HCT116 (cell line): ENCODE results near the gene MRPS16. TPM values are rescaled to one million over a fixed set of nuclear protein-coding genes. Genes with fewer than 3 reads are reported as not detected.

Experiments used
- ATAC-seq: fragments of 200-7000 bp; cut with Tn5 transposase; 2 replicates; pipeline ENCODE4 v1.9.1; 2020; ENCODE audit warnings: mild to moderate bottlenecking, moderate library complexity
- BruUV-seq: library from RNA; stranded (reverse); fragments of 400-500 nt; replicated peaks from 2 replicates; lab custom pipeline; 2021; lab: Mats Ljungman, UMichigan
- CTCF ChIA-PET: fragments of 300-600 bp; sonication (Branson Sonifier 250); formaldehyde crosslinking; loops from one replicate; lab custom pipeline; 2021; ENCODE audit warnings: antibody characterized with exemption; lab: Charles Lee
- POLR2A ChIA-PET: fragments of 300-600, 350-600 bp; sonication (Branson Sonifier 250); formaldehyde crosslinking; loops from one replicate; lab custom pipeline; 2021; ENCODE audit warnings: antibody characterized with exemption; lab: Charles Lee
- RAD21 ChIA-PET, 2 experiments: fragments of 300-600 bp; sonication (Branson Sonifier 250); formaldehyde crosslinking; loops; one replicate each; lab custom pipeline; 2023; ENCODE audit warnings: low total read pairs in 2 of 2; ENCODE audit not compliant: uncharacterized antibody in 2 of 2, unreplicated experiment in 2 of 2, low non-redundant PET in 1 of 2; lab: Charles Lee
- DNase-seq: peaks from one replicate; pipeline ENCODE4 v3.0.0-alpha.2; 2010; ENCODE audit warnings: low read depth, low spot score
- H2AFZ ChIP-seq: fragments of 200-600 bp; shearing (Covaris generic), sonication (generic); 2 replicates; pipeline ENCODE4 v1.6.1; 2017; ENCODE audit warnings: low read depth, mixed run types, mixed read lengths, antibody characterized with exemption, low read length; ENCODE audit not compliant: poor library complexity, severe bottlenecking
- H3K27ac ChIP-seq: 2 replicates; pipeline ENCODE4 v1.5.1; 2012; ENCODE audit warnings: low read depth, low read length
- H3K27me3 ChIP-seq: fragments of 200-600 bp; sonication (generic); 2 replicates; pipeline ENCODE4 v1.6.1; 2016; ENCODE audit warnings: mixed run types, low read length, mixed read lengths; ENCODE audit not compliant: insufficient read depth
- H3K36me3 ChIP-seq, 2 experiments: fragments of 200-500 bp in 1 of 2; fragments of 200-600 bp in 1 of 2; sonication (Bioruptor generic) in 1 of 2; sonication (generic) in 1 of 2; 2 replicates each; pipeline versions ENCODE4 v1.5.1 to v1.6.1; 2014 to 2016; ENCODE audit warnings: low read length in 2 of 2, inconsistent platforms in 1 of 2, mixed read lengths in 1 of 2, mixed run types in 1 of 2; ENCODE audit not compliant: insufficient read depth in 2 of 2, control insufficient read depth in 1 of 2
- H3K4me1 ChIP-seq, 2 experiments: fragments of 200-600 bp in 1 of 2; sonication (generic) in 1 of 2; 2 replicates each; pipeline versions ENCODE4 v1.5.1 to v1.6.1; 2012 to 2017; ENCODE audit warnings: low read length in 2 of 2, inconsistent platforms in 1 of 2, mild to moderate bottlenecking in 1 of 2, mixed read lengths in 1 of 2, mixed run types in 1 of 2, moderate library complexity in 1 of 2; ENCODE audit not compliant: insufficient read depth in 2 of 2, control insufficient read depth in 1 of 2
- H3K4me2 ChIP-seq: fragments of 200-600 bp; sonication (generic); 2 replicates; pipeline ENCODE4 v1.6.1; 2017; ENCODE audit warnings: mixed run types, low read length, mixed read lengths
- H3K4me3 ChIP-seq, 2 experiments: fragments of 200-600 bp in 1 of 2; sonication (generic) in 1 of 2; replicated peaks in 1 of 2; 2 replicates each; pipeline ENCODE4 v1.5.1; 2011 to 2016; ENCODE audit warnings: low read length in 2 of 2, control low read depth in 1 of 2, low read depth in 1 of 2, mild to moderate bottlenecking in 1 of 2, mixed read lengths in 1 of 2, mixed run types in 1 of 2
- H3K79me2 ChIP-seq: fragments of 200-600 bp; sonication (generic); 2 replicates; pipeline ENCODE4 v1.6.1; 2017; ENCODE audit warnings: mild to moderate bottlenecking, mixed run types, low read length, moderate library complexity, mixed read lengths; ENCODE audit not compliant: insufficient read depth
- H3K9ac ChIP-seq: fragments of 200-600 bp; sonication (generic); 2 replicates; pipeline ENCODE4 v1.6.1; 2016; ENCODE audit warnings: low read length, mixed read lengths
- H3K9me2 ChIP-seq: fragments of 200-600 bp; sonication (generic), shearing (Covaris generic); 2 replicates; pipeline ENCODE4 v1.6.1; 2017; ENCODE audit warnings: mixed run types, mild to moderate bottlenecking, moderate library complexity; ENCODE audit not compliant: insufficient read depth
- H3K9me3 ChIP-seq, 2 experiments: fragments of 200-500 bp in 1 of 2; fragments of 200-600 bp in 1 of 2; sonication (Bioruptor generic) in 1 of 2; sonication (generic) in 1 of 2; 2 replicates each; pipeline ENCODE4 v1.6.1; 2014 to 2017; ENCODE audit warnings: low read length in 2 of 2, mixed read lengths in 2 of 2, inconsistent platforms in 1 of 2, low read depth in 1 of 2, mild to moderate bottlenecking in 1 of 2, mixed run types in 1 of 2, moderate library complexity in 1 of 2; ENCODE audit not compliant: control insufficient read depth in 1 of 2, insufficient read depth in 1 of 2
- H4K20me1 ChIP-seq: fragments of 200-600 bp; sonication (generic), shearing (Covaris generic); 2 replicates; pipeline ENCODE4 v1.6.1; 2017; ENCODE audit warnings: mixed run types, mild to moderate bottlenecking, moderate library complexity; ENCODE audit not compliant: insufficient read depth
- CBX3 ChIP-seq: IDR thresholded peaks from 2 replicates; pipeline ENCODE4 v1.6.1; 2012; ENCODE audit warnings: low read depth
- CEBPB ChIP-seq: IDR thresholded peaks from 2 replicates; pipeline ENCODE4 v1.6.1; 2012; ENCODE audit warnings: low read depth
- EGR1 ChIP-seq: IDR thresholded peaks from 2 replicates; pipeline ENCODE4 v1.6.1; 2012; ENCODE audit warnings: low read depth
- ELF1 ChIP-seq: IDR thresholded peaks from 2 replicates; pipeline ENCODE4 v1.6.1; 2012; ENCODE audit warnings: low read depth, borderline replicate concordance
- EZH2 ChIP-seq: fragments of 200-600 bp; sonication (generic); IDR thresholded peaks from 2 replicates; pipeline ENCODE4 v1.6.1; 2017; ENCODE audit warnings: antibody characterized with exemption, mixed run types
- EZH2phosphoT487 ChIP-seq: fragments of 200-600 bp; IDR thresholded peaks from 2 replicates; pipeline ENCODE4 v1.6.1; 2018; ENCODE audit warnings: antibody characterized with exemption, borderline replicate concordance
- JUND ChIP-seq: IDR thresholded peaks from 2 replicates; pipeline ENCODE4 v1.6.1; 2012
- POLR2A ChIP-seq: IDR thresholded peaks from 2 replicates; pipeline ENCODE4 v1.7.0; 2011; ENCODE audit warnings: borderline replicate concordance; ENCODE audit not compliant: insufficient read depth, insufficient read length; ENCODE audit errors: extremely low read depth
- POLR2AphosphoS5 ChIP-seq: IDR thresholded peaks from 2 replicates; pipeline ENCODE4 v1.6.1; 2011; ENCODE audit warnings: mild to moderate bottlenecking, low read depth, low read length, moderate library complexity
- RAD21 ChIP-seq: IDR thresholded peaks from 2 replicates; pipeline ENCODE4 v1.6.1; 2012; ENCODE audit warnings: low read depth, mild to moderate bottlenecking
- SIN3A ChIP-seq: IDR thresholded peaks from 2 replicates; pipeline ENCODE4 v1.6.1; 2012; ENCODE audit warnings: low read depth
- SP1 ChIP-seq: IDR thresholded peaks from 2 replicates; pipeline ENCODE4 v1.6.1; 2012; ENCODE audit warnings: low read depth
- SRF ChIP-seq: IDR thresholded peaks from 2 replicates; pipeline ENCODE4 v1.6.1; 2012; ENCODE audit warnings: low read depth
- ZFX ChIP-seq: fragments of 450-650 bp; IDR thresholded peaks from 2 replicates; pipeline ENCODE4 v1.6.1; 2017
- ZNF274 ChIP-seq: fragments of 200-500 bp; sonication (Bioruptor generic); IDR thresholded peaks from 2 replicates; pipeline ENCODE4 v1.6.1; 2014; ENCODE audit warnings: mild to moderate bottlenecking, low read depth, low read length, inconsistent platforms
- intact Hi-C: fragments of 100-400 bp; cut with micrococcal nuclease; formaldehyde crosslinking; loops from 2 replicates; pipeline ENCODE4 v1.10.0; 2022
- total RNA-seq: library from RNA; stranded (reverse); gene quantifications from one replicate; pipeline ENCODE4 v1.2.1, GENCODE V29; 2021; ENCODE audit not compliant: unreplicated experiment
- TF ChIP-seq, protein P1 (sequence below): IDR thresholded peaks from 2 replicates; pipeline ENCODE4 v1.6.1; 2012; ENCODE audit warnings: low read depth
- TF ChIP-seq, protein P2 (sequence below): IDR thresholded peaks from 2 replicates; pipeline ENCODE4 v1.6.1; 2012
- TF ChIP-seq, protein P3 (sequence below): IDR thresholded peaks from 2 replicates; pipeline ENCODE4 v1.6.1; 2012
- TF ChIP-seq, protein P4 (sequence below): IDR thresholded peaks from 2 replicates; pipeline ENCODE4 v1.6.1; 2011; ENCODE audit warnings: mild to moderate bottlenecking, low read length, moderate library complexity; ENCODE audit not compliant: insufficient replicate concordance; ENCODE audit errors: extremely low read depth

Gene MRPS16
- total RNA-seq, 1 experiment from 2014 or later: 122 TPM

DNA sequence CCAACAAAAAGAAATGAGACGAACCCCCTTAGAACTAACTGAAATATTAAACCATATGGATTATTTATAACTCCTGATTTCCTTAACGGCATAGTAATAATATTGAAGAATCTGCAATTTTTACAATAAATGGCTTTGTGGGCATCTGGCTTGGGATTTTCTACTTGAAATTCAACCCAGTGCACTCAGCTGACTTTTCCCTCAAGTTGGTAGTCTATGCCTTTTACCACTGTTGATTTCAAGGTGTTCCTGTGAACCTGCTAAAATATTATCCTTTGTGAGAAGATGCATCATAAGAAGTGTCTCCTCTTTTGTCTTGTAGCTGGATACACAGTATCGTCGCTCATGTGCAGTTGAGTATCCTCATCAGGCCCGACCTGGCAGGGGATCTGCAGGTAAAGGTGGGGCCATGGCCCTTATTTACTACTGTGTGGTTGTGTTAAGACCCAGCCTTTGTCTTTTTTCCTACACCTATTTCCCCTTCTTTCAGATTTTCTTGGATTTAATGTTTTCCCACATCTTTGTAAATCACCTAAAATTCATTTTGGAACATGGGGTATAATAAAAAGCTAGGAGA is 13.4 kb downstream of the MRPS16 start:
- no peaks in the 10 kb centered on the region for H3K27me3 ChIP-seq
- no peaks in the 10 kb centered on the region for H3K9me3 ChIP-seq
- intact Hi-C loops: no loop called here
- H3K27ac ChIP-seq: no peak overlapping the region
- H3K4me1 ChIP-seq: no peaks in the 10 kb centered on the region
- H3K79me2 ChIP-seq: peaks cover 38% of the 10 kb centered on the region
- H4K20me1 ChIP-seq: peaks cover 8% of the 10 kb centered on the region; the same call in 1 of the 2 replicates
- ATAC-seq (no peak), DNase-seq (no peak)
- H3K4me3 ChIP-seq: no peak overlapping the region
- no TSS peak for BruUV-seq
- H3K9ac ChIP-seq: no peak overlapping the region
- TF ChIP-seq POLR2A: no peak
- TF ChIP-seq JUND: no peak
- TF ChIP-seq, protein P1, sequence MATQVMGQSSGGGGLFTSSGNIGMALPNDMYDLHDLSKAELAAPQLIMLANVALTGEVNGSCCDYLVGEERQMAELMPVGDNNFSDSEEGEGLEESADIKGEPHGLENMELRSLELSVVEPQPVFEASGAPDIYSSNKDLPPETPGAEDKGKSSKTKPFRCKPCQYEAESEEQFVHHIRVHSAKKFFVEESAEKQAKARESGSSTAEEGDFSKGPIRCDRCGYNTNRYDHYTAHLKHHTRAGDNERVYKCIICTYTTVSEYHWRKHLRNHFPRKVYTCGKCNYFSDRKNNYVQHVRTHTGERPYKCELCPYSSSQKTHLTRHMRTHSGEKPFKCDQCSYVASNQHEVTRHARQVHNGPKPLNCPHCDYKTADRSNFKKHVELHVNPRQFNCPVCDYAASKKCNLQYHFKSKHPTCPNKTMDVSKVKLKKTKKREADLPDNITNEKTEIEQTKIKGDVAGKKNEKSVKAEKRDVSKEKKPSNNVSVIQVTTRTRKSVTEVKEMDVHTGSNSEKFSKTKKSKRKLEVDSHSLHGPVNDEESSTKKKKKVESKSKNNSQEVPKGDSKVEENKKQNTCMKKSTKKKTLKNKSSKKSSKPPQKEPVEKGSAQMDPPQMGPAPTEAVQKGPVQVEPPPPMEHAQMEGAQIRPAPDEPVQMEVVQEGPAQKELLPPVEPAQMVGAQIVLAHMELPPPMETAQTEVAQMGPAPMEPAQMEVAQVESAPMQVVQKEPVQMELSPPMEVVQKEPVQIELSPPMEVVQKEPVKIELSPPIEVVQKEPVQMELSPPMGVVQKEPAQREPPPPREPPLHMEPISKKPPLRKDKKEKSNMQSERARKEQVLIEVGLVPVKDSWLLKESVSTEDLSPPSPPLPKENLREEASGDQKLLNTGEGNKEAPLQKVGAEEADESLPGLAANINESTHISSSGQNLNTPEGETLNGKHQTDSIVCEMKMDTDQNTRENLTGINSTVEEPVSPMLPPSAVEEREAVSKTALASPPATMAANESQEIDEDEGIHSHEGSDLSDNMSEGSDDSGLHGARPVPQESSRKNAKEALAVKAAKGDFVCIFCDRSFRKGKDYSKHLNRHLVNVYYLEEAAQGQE: no peak
- no peak for TF ChIP-seq SRF
- TF ChIP-seq ELF1: no peak
- no peak for TF ChIP-seq SIN3A
- TF ChIP-seq ZFX: no peak
- TF ChIP-seq ZNF274: no peak
- no peak for TF ChIP-seq EZH2phosphoT487
- TF ChIP-seq RAD21: no peak
- no peak for TF ChIP-seq POLR2AphosphoS5
- TF ChIP-seq, protein P2, sequence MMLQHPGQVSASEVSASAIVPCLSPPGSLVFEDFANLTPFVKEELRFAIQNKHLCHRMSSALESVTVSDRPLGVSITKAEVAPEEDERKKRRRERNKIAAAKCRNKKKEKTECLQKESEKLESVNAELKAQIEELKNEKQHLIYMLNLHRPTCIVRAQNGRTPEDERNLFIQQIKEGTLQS: no peak
- no peak for TF ChIP-seq SP1
- TF ChIP-seq EGR1: no peak
- TF ChIP-seq EZH2: no peak
- TF ChIP-seq CEBPB: no peak
- TF ChIP-seq, protein P3, sequence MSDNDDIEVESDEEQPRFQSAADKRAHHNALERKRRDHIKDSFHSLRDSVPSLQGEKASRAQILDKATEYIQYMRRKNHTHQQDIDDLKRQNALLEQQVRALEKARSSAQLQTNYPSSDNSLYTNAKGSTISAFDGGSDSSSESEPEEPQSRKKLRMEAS: no peak
- TF ChIP-seq CBX3: no peak
- TF ChIP-seq, protein P4, sequence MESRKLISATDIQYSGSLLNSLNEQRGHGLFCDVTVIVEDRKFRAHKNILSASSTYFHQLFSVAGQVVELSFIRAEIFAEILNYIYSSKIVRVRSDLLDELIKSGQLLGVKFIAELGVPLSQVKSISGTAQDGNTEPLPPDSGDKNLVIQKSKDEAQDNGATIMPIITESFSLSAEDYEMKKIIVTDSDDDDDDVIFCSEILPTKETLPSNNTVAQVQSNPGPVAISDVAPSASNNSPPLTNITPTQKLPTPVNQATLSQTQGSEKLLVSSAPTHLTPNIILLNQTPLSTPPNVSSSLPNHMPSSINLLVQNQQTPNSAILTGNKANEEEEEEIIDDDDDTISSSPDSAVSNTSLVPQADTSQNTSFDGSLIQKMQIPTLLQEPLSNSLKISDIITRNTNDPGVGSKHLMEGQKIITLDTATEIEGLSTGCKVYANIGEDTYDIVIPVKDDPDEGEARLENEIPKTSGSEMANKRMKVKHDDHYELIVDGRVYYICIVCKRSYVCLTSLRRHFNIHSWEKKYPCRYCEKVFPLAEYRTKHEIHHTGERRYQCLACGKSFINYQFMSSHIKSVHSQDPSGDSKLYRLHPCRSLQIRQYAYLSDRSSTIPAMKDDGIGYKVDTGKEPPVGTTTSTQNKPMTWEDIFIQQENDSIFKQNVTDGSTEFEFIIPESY: no peak
- POLR2A ChIA-PET: no interaction called here
- CTCF ChIA-PET: no interaction called here
- no peak overlapping the region for H2AFZ ChIP-seq
- RAD21 ChIA-PET: no interaction called here
- H3K4me2 ChIP-seq: no peak overlapping the region
- H3K9me2 ChIP-seq: no peaks in the 10 kb centered on the region
- peaks cover 28 to 59% of the 10 kb centered on the region in 2 experiments for H3K36me3 ChIP-seq
